AG09309 (cell line): ENCODE data around the gene CCDC196.
"Not testable (repeated sequence)": the region's sequence is repeated elsewhere in the genome, so short reads cannot be mapped to it uniquely, and the experiment has no call there.

Source experiments
- DNase-seq: peaks from one replicate; pipeline ENCODE4 v3.0.0-alpha.2; 2010; ENCODE audit warnings: low read depth
- H3K4me3 ChIP-seq: 2 replicates; pipeline ENCODE4 v1.5.1; 2011; ENCODE audit warnings: mild to moderate bottlenecking, low read depth, low read length, moderate library complexity; ENCODE audit not compliant: control insufficient read depth
- TF ChIP-seq, protein P1 (sequence below): IDR thresholded peaks from 2 replicates; pipeline ENCODE4 v1.5.1; 2011; ENCODE audit warnings: mild to moderate bottlenecking, low read depth, low read length, inconsistent platforms; ENCODE audit not compliant: insufficient read depth, control insufficient read depth; ENCODE audit errors: missing control alignments

CCDC196 gene

DNA sequence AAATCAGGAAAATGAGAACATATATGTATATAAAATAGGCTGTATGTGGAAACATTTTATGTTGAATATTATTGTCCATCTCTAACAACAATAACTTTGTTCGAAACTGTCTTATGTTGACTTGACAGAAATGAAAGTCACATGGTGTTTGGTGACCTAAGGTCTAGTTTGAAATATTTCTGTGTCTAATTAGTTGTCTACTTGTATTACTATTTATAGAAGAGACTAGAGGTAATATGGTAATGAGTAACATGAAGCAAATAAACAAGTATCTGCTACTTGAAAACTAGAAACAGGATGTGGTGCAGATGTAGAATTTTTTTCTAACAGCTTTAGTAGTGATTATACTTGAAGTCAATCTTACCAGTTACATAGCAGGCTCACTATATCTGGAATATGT is 25.7 kb downstream of the CCDC196 start:
- H3K4me3 ChIP-seq = no peak overlapping the region
- TF ChIP-seq, protein P1, sequence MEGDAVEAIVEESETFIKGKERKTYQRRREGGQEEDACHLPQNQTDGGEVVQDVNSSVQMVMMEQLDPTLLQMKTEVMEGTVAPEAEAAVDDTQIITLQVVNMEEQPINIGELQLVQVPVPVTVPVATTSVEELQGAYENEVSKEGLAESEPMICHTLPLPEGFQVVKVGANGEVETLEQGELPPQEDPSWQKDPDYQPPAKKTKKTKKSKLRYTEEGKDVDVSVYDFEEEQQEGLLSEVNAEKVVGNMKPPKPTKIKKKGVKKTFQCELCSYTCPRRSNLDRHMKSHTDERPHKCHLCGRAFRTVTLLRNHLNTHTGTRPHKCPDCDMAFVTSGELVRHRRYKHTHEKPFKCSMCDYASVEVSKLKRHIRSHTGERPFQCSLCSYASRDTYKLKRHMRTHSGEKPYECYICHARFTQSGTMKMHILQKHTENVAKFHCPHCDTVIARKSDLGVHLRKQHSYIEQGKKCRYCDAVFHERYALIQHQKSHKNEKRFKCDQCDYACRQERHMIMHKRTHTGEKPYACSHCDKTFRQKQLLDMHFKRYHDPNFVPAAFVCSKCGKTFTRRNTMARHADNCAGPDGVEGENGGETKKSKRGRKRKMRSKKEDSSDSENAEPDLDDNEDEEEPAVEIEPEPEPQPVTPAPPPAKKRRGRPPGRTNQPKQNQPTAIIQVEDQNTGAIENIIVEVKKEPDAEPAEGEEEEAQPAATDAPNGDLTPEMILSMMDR = no peak
- no peak for DNase-seq

DNA sequence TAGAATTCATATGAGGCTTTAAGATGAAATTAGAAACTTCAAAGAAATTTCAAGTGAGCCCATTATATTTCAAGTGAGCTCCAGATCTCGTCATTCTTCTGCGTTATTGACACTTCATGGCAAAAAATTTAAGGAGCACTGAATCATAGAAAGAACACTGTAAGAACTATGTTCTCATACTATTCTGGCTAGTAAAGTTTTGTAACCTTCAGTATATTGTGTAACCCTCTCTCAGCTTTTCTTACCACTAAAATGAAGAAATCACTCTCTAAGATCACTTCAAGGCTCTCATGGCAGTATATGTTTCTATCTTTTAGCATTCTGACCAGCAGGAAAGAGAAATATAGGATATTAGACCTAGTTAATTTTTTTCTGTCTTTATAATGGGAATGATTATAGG is 28.0 kb downstream of the CCDC196 start:
- H3K4me3 ChIP-seq = no peak overlapping the region
- TF ChIP-seq, protein P1 = no peak
- peak; percentile 43 for DNase-seq

DNA sequence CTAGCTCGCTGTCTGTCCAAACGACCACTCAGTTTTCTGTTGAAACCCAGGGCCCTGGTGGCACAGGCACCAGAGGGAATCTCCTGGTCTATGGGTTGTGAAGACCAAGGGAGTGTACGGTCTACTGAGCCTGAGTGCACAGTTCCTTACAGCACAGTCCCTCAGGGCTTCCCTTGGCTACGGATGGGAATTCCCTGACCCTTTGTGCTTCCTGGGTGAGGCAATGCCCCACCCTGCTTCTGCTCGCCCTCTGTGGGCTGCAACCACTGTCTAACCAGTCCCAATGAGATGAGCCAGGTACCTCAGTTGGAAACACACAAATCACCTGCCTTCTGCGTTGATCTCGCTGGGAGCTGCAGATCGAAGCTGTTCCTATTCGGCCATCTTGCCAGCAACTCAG is 44.4 kb downstream of the CCDC196 start:
- DNase-seq = no peak
- TF ChIP-seq, protein P1 = no peak
- no peak overlapping the region for H3K4me3 ChIP-seq

DNA sequence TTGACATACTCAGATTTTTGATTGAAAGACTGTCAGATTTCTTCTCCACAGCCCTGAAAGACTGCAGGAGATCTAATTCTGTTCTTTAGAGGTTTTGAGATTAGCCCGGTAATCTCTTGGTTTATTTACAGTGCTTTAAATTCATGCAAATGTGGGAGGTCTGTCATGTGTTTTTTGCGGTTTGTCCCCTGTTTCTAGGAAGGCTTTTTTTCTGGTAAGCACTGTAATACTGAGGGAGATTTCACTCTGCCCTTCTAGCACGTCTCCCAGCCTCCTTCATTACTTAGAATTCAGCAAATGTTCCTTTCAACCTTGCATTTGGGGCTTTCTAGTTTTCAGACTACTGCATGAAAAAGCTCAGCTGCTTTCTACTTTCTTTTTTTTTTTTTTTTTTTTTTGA is 52.9 kb downstream of the CCDC196 start:
- DNase-seq = no peak
- TF ChIP-seq, protein P1 = no peak
- H3K4me3 ChIP-seq = no peak overlapping the region

DNA sequence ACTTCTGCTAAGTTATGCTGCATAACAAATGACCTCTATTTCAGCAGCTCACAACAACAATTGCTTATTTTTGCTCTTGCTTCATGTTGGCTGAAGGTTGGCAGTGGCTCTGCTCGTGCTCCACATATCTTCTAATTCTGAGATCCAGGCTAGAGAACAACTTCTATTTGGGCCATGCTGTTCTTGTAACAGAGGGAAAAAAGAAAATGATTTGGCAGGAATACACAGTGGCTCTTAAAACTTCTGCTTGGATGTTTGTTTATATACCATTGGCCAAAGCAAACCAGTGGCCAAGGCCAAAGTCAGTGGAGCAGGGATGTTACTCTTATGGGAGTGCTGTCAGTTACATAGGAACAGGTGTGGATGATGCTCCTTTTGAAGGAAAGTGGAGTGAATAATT is 53.9 kb downstream of the CCDC196 start:
- TF ChIP-seq, protein P1 = no peak
- DNase-seq = no peak

DNA sequence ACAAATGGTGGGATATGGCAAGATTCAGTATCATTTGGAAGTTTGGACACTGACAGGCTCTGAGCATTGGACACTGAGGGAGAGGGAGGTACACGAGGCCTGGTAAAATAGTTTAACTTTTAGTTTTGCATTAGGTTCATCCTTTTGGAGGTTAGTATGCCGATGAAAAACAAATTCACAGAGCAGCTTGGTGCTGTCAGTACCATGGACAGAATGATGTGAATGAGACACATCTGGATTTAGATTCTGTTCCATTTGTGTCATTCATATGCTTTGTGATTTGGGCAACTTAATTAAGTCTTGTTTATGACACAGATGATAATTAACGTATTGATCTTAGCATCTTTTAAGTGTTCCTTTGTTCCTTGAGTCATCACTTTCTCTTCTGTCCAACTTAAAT is 55.5 kb downstream of the CCDC196 start:
- TF ChIP-seq, protein P1 = no peak
- H3K4me3 ChIP-seq = no peak overlapping the region
- DNase-seq = no peak

More for the DNA sequence above, 53.9 kb downstream of the CCDC196 start:
- H3K4me3 ChIP-seq = no peak overlapping the region

DNA sequence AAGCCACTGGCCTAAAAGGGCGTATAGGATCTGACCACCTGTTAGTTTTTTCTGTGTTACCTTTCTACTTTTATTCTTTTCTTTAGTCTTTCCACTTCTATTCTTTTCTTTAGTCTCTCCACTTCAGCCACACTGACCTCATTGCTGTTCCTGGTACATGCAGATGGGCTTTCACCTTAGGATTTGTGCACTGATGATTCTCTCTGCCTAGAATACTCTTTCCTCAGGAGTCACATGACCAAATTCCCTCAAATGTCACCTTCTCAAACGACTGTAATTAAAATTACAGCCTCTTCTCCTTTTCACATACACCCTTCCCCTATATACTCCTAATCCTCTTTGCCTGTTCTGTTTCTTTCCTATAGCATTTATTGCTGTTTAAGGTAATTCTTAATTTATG is 57.8 kb downstream of the CCDC196 start:
- DNase-seq = no peak
- TF ChIP-seq, protein P1 = no peak

DNA sequence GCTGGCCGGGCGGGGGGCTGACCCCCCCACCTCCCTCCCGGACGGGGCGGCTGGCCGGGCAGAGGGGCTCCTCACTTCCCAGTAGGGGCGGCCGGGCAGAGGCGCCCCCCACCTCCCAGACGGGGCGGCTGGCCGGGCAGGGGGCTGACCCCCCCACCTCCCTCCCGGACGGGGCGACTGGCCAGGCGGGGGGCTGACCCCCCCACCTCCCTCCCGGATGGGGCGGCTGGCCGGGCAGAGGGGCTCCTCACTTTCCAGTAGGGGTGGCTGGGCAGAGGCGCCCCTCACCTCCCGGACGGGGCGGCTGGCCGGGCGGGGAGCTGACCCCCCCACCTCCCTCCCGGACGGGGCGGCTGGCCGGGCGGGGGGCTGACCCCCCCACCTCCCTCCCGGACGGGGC is 59.0 kb downstream of the CCDC196 start:
- H3K4me3 ChIP-seq, DNase-seq: not testable (repeated sequence)

More for the DNA sequence above, 57.8 kb downstream of the CCDC196 start:
- H3K4me3 ChIP-seq = no peak overlapping the region

DNA sequence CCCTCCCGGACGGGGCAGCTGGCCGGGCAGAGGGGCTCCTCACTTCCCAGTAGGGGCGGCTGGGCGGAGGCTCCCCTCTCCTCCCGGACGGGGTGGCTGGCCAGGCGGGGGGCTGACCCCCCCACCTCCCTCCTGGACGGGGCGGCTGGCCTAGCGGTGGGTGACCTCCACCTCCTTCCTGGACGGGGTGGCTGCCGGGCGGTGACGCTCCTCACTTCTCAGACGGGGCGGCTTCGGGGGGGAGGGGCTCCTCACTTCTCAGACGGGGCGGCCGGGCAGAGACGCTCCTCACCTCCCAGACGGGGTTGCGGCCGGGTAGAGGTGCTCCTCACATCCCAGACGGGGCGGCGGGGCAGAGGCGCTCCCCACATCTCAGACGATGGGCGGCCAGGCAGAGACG is 59.6 kb downstream of the CCDC196 start:
- H3K4me3 ChIP-seq, DNase-seq: not testable (repeated sequence)
